Heart left ventricle (tissue), 16 donors: ENCODE results near the gene CCT2. TPM values are rescaled to one million over a fixed set of nuclear protein-coding genes. Genes with fewer than 3 reads are reported as not detected.

Experiments
- ATAC-seq, 4 donors: fragments of 200-7000 bp; cut with Tn5 transposase; one replicate each; pipeline ENCODE4 v1.9.1; 2020 to 2022; ENCODE audit warnings: moderate library complexity in 4 of 4, mild to moderate bottlenecking in 3 of 4, moderate number of reproducible peaks in 1 of 4
- DNase-seq, 5 donors: peaks; one replicate each; pipeline ENCODE4 v3.0.0-alpha.2; 2020
- H3K27ac ChIP-seq, 12 donors: fragments of 200-600 bp; sonication (generic) in 4 of 12; one replicate each; pipeline versions ENCODE4 v1.5.0 to v1.8.0; 2016 to 2022; ENCODE audit warnings: mild to moderate bottlenecking in 2 of 12
- H3K27me3 ChIP-seq, 9 donors: fragments of 200-600 bp; sonication (generic) in 2 of 9; one replicate each; pipeline versions ENCODE4 v1.5.1 to v1.8.0; 2016 to 2022; ENCODE audit warnings: mild to moderate bottlenecking in 3 of 9
- H3K36me3 ChIP-seq, 9 donors: fragments of 200-600 bp; sonication (generic) in 2 of 9; one replicate each; pipeline versions ENCODE4 v1.5.0 to v1.8.0; 2018 to 2022; ENCODE audit warnings: mild to moderate bottlenecking in 2 of 9
- H3K4me1 ChIP-seq, 12 donors: fragments of 200-600 bp; sonication (generic) in 4 of 12; one replicate each; pipeline versions ENCODE4 v1.5.0 to v1.8.0; 2016 to 2022; ENCODE audit warnings: mild to moderate bottlenecking in 3 of 12
- H3K4me3 ChIP-seq, 12 donors: fragments of 200-600 bp; sonication (generic) in 4 of 12; one replicate each; pipeline versions ENCODE4 v1.5.0 to v1.8.0; 2017 to 2022; ENCODE audit warnings: mild to moderate bottlenecking in 9 of 12, moderate library complexity in 4 of 12
- H3K9me3 ChIP-seq, 12 donors: fragments of 200-600 bp; sonication (generic) in 4 of 12; one replicate each; pipeline versions ENCODE4 v1.5.0 to v1.8.0; 2016 to 2022; ENCODE audit warnings: mild to moderate bottlenecking in 1 of 12
- POLR2A ChIP-seq, 2 donors: fragments of 450-650 bp; IDR thresholded peaks; one replicate each; pipeline ENCODE4 v1.6.1; 2017; ENCODE audit warnings: antibody characterized with exemption in 2 of 2, mild to moderate bottlenecking in 2 of 2, moderate library complexity in 2 of 2
- WGBS, 4 donors: extraction: QIAGEN DNeasy Blood & Tissue Kit in 2 of 4; methylation state at CpG; one replicate each; pipeline versions ENCODE4 v1.1.5 to v1.1.7; 2013 to 2018; 5-methylcytosine and 5-hydroxymethylcytosine counted together
- intact Hi-C, 10 donors: fragments of 100-400 bp; cut with DNase I; formaldehyde crosslinking; loops; one replicate each; pipeline versions ENCODE4 v1.11.1 to v1.14.2; 2022
- polyA plus RNA-seq, 2 donors: library from polyadenylated mRNA; stranded (reverse); fragments of 200-250 nt; gene quantifications; one replicate each; pipeline ENCODE4 v1.2.3, GENCODE V29; 2013
- total RNA-seq, 9 donors: library from RNA; depleted of rRNA in 2 of 9; stranded (reverse); fragments of >200 nt in 2 of 9; fragmentation: NEBNext Ultra II Directional in 3 of 9; extraction: Animal tissue kit (Norgen Biotek cat#: 25700) in 3 of 9; gene quantifications; one replicate each; pipeline versions ENCODE4 v1.1.0 to v1.2.4, GENCODE V29; 2016 to 2023
- TF ChIP-seq, protein P1 (sequence below), 12 donors: fragments of 200-600 bp; sonication (generic) in 4 of 12; IDR thresholded peaks; one replicate each; pipeline versions ENCODE4 v1.5.0 to v1.8.0; 2018 to 2022; ENCODE audit warnings: antibody characterized with exemption in 12 of 12, mild to moderate bottlenecking in 5 of 12
- donor health status: ischemic (EF 13 %, LVEDD 7.1; RV severe dilation, severe dysfunction).
- donor health status: healthy with polysubstance abuse.
- donor health status: DM: no; HTN: yes; CAD: no.
- donor health status: DM: no; HTN: no; CAD: no.
- donor health status: ischemic (EF 25% LVEDD 6.9; RV normal size, moderate dysfunction).
- donor health status: ischemic (EF 25% LVEDD 5.7; RV mildly dilated, moderate dysfunction).
- donor health status: healthy.
- donor health status: DM: yes; HTN: yes; CAD: no.
- donor health status: ischemic (EF 35%, LVEDD 5.7; RV mildly dilated, moderate dysfunction).
- donor health status: nonischemic (EF 11% LVEDD 7.7; RV severe dilation, severe dysfunction).
- donor health status: DM: yes; HTN: yes; CAD: no.
- donor health status: PGD.
- donor health status: ischemic (EF 29% LVEDD 5.4; RV normal size, mild dysfunction).
- donor health status: nonischemic (EF 23%, LVEDD 6.1; RV moderate dilation, normal function).

The CCT2 gene
- total and polyA plus RNA-seq, 11 donors, result 59.7 to 342 (median 93.3) TPM

DNA sequence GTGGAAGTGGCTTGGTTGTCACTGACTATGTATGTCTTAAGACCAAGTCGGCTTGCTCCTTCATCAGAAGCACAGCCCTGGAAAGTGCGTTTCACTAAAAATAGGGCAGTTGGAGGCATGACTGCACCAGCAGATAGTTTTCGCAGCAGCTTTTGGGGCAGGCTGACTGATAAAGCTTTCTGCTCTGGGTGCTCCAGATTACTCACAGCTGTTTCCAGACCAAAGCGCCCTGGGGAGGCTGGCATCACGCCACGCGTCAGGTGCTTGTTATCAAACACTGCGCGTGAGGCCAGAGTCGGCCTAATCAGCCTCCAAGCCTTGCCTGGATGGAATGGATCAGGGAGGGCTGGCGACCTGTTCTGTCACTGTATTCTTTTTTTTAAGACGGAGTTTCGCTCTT lies 38.7 kb downstream of the CCT2 start:
- H3K36me3 ChIP-seq, result no peaks in the 10 kb centered on the region
- 28 to 46% (median 29%) methylated on average over 12 to 13 of the region's 13 CpGs for WGBS, 4 donors
- TF ChIP-seq, protein P1, sequence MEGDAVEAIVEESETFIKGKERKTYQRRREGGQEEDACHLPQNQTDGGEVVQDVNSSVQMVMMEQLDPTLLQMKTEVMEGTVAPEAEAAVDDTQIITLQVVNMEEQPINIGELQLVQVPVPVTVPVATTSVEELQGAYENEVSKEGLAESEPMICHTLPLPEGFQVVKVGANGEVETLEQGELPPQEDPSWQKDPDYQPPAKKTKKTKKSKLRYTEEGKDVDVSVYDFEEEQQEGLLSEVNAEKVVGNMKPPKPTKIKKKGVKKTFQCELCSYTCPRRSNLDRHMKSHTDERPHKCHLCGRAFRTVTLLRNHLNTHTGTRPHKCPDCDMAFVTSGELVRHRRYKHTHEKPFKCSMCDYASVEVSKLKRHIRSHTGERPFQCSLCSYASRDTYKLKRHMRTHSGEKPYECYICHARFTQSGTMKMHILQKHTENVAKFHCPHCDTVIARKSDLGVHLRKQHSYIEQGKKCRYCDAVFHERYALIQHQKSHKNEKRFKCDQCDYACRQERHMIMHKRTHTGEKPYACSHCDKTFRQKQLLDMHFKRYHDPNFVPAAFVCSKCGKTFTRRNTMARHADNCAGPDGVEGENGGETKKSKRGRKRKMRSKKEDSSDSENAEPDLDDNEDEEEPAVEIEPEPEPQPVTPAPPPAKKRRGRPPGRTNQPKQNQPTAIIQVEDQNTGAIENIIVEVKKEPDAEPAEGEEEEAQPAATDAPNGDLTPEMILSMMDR (IDR thresholded peaks at IDR 0.05), result no peak
- TF ChIP-seq POLR2A (IDR thresholded peaks at IDR 0.05), result no peak
- no peaks in the 10 kb centered on the region for H3K9me3 ChIP-seq
- peak overlapping the region in 1 of 12 donors; percentile 10 for H3K4me3 ChIP-seq
- peaks cover 0 to 28% (median 5%) of the 10 kb centered on the region in 12 donors for H3K4me1 ChIP-seq
- ATAC-seq, result peak; percentile 84 to 89 (median 87)
- intact Hi-C loops, result no loop called here
- H3K27me3 ChIP-seq, result no peaks in the 10 kb centered on the region
- H3K27ac ChIP-seq, result peak overlapping the region in 11 of 12 donors; percentile 57 to 86 (median 64)
- DNase-seq, result peak; percentile 78 to 92 (median 85)

DNA sequence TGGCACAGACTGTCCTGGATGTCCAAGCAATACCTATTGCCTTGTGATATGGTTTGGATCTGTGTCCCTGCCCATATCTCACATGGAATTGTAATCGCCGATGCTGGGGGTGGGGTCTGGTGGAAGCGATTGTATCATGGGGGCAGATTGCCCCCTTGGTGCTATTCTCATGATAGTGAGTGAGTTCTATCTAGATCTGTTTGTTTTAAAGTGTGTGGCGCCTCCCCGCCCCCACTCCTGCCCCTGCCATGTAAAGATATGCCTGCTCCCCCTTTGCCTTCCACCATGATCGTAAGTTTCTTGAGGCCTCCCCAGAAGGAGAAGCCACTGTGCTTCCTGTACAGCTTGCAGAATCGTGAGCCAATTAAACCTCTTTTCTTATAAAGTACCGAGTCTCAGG lies 42.2 kb downstream of the CCT2 start:
- Histone ChIP-seq H3K27me3 (no peaks in the 10 kb centered on the region), H3K36me3 (no peaks in the 10 kb centered on the region), H3K4me3 (no peak overlapping the region), H3K4me1 (peaks cover 0 to 19% (median 2%) of the 10 kb centered on the region in 12 donors), H3K9me3 (no peaks in the 10 kb centered on the region), H3K27ac (peak overlapping the region in 2 of 12 donors; percentile 5 to 17)
- 65 to 90% (median 73%) methylated on average over 8 of the region's 8 CpGs for WGBS, 4 donors
- ATAC-seq, result no peak
- intact Hi-C loops, result no loop called here
- no peak for DNase-seq
- TF ChIP-seq, protein P1 (IDR thresholded peaks at IDR 0.05), result no peak
- no peak for TF ChIP-seq POLR2A (IDR thresholded peaks at IDR 0.05)

DNA sequence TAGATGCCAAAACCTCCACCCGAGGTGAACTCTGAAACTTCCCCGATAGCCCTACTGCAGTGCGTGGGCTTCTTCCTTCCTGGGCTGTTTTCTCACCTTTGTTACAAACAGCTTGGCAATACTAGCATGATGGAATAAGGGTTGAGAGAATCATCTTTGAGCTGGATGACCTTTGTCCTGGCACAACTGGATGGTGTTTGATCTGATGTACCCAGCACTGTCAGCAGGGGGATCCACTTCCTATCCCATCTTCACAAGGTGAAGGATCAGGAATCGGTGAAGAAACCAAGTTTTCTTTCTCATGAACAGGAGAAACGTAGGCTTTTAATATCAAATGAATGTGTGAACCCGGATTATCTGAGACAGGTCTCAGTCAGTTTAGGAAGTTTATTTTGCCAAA lies 44.9 kb downstream of the CCT2 start:
- TF ChIP-seq, protein P1 (IDR thresholded peaks at IDR 0.05), result peak in 1 of 12 donors; percentile 8
- TF ChIP-seq POLR2A (IDR thresholded peaks at IDR 0.05), result no peak
- intact Hi-C loops, result loop anchor here in 1 of 10 donors (10.0 kb wide), 1 partner anchor 235 kb away; no protein-coding TSS in a partner anchor
- H3K36me3 ChIP-seq, result no peaks in the 10 kb centered on the region
- WGBS, 4 donors, result 79 to 81% (median 80%) methylated on average over 6 of the region's 6 CpGs
- DNase-seq, result no peak
- H3K9me3 ChIP-seq, result no peaks in the 10 kb centered on the region
- ATAC-seq, result no peak
- no peaks in the 10 kb centered on the region for H3K27me3 ChIP-seq
- H3K4me3 ChIP-seq, result no peak overlapping the region
- H3K4me1 ChIP-seq, result peaks cover 0 to 10% (median 0%) of the 10 kb centered on the region in 12 donors
- no peak overlapping the region for H3K27ac ChIP-seq

DNA sequence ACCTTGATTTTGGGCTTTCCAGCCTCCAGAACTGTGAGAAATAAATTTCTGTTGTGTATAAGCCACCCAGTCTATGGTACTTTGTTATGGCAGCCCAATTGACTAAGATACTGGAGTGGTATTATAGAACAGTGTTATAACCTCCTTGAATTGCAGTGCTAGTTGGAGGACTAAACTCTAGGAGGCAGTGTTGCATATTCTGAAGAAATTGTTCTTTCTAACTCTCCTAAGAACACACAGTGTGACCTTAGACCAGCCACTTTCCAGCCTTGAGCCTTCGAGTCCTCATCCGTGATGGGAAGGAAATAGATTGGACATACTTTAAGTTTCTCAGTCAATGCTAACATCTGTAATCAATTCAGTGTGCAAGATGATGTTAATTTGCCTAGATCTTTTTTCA lies 47.8 kb downstream of the CCT2 start:
- WGBS, 4 donors, result 89 to 97% (median 93%) methylated on average over 2 of the region's 2 CpGs
- no peak overlapping the region for H3K27ac ChIP-seq
- H3K4me3 ChIP-seq, result no peak overlapping the region
- no peak for ATAC-seq
- no peaks in the 10 kb centered on the region for H3K27me3 ChIP-seq
- no peak for TF ChIP-seq POLR2A (IDR thresholded peaks at IDR 0.05)
- TF ChIP-seq, protein P1 (IDR thresholded peaks at IDR 0.05), result no peak
- peaks cover 0 to 4% (median 0%) of the 10 kb centered on the region in 12 donors for H3K4me1 ChIP-seq
- H3K9me3 ChIP-seq, result no peaks in the 10 kb centered on the region
- intact Hi-C loops, result loop anchor here in 1 of 10 donors (10.0 kb wide), 1 partner anchor 238 kb away; no protein-coding TSS in a partner anchor
- no peaks in the 10 kb centered on the region for H3K36me3 ChIP-seq
- no peak for DNase-seq
